AG09319 (cell line): ENCODE results near the gene TBL1Y.

ENCODE experiments used
- DNase-seq: peaks from one replicate; pipeline ENCODE4 v3.0.0-alpha.2; 2010; ENCODE audit warnings: low read depth; ENCODE audit errors: extremely low read depth
- CTCF ChIP-seq: IDR thresholded peaks from 2 replicates; pipeline ENCODE4 v1.5.1; 2011; ENCODE audit warnings: low read depth, mild to moderate bottlenecking, inconsistent platforms, low read length, moderate library complexity

TBL1Y gene

GRCh38 chrY:6911253-6911881 is 870 bp downstream of the TBL1Y start, which contains the start of gene AMELY:
Gene AMELY, minus strand, starts transcription at chrY:6911752. Its CDS starts 39,144 bp downstream, at chrY:6872608.
- no peak for TF ChIP-seq CTCF
- no peak for DNase-seq

- DNase-seq, result no peak
- no peak for TF ChIP-seq CTCF
These were observed 2.9 kb downstream of the TBL1Y start for GRCh38 chrY:6913362-6913761.

GRCh38 chrY:6921061-6921460 is 10.6 kb downstream of the TBL1Y start:
- no peak for DNase-seq
- no peak for TF ChIP-seq CTCF

- no peak for TF ChIP-seq CTCF
- no peak for DNase-seq
These were observed 17.8 kb downstream of the TBL1Y start for GRCh38 chrY:6928265-6928664.

GRCh38 chrY:6929237-6929636 is 18.7 kb downstream of the TBL1Y start:
- DNase-seq, result no peak
- TF ChIP-seq CTCF, result no peak

GRCh38 chrY:6931779-6932396 is 21.4 kb downstream of the TBL1Y start:
- DNase-seq, result no peak
- TF ChIP-seq CTCF, result no peak

GRCh38 chrY:6935497-6935896 is 25.0 kb downstream of the TBL1Y start:
- no peak for TF ChIP-seq CTCF
- DNase-seq, result no peak
